ENCODE measurements around the gene DGKH. TPM values are rescaled to one million over a fixed set of nuclear protein-coding genes. Genes with fewer than 3 reads are reported as not detected.

DGKH gene
- total and polyA plus RNA-seq, 9 of the 15 experiments (the other 6 are each of a cell fraction or from before 2014, with no cell fraction given), result 0.38 to 4.4 (median 3.1) TPM

DNA sequence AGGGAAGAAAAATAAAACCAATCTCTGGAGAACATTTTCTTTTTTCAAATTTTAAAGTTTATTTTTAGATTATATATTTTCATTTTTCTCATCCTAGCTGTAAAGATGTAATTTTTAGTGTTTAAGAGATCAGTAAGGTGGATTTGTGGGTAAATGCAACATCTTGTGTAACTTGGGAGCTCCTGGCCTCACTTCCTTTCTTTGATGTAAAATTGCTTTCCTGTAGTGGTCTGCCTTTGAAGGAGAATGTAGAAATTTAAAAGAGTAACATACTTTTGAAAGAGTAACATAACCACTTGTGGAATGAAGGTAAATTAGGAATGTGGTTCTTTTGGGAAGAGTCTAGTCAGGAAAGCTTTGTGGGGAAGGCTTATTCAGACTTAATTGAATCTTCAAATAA, 127.8 kb downstream of the DGKH start:
- no peak overlapping the region for H3K9ac ChIP-seq (ENCODE audit: insufficient read depth in 1 of 2, low read depth in 2 of 2, low read length in 2 of 2)
- H3K9me3 ChIP-seq (replicated peaks; ENCODE audit: control insufficient read depth, insufficient read depth, low read depth, low read length), result no peaks in the 10 kb centered on the region
- no peak overlapping the region for H2AFZ ChIP-seq (ENCODE audit: low read depth, low read length)
- intact Hi-C loops (cut with micrococcal nuclease), result no loop called here
- ATAC-seq (no peak), DNase-seq (ENCODE audit: extremely low read depth in 1 of 4, low spot score in 3 of 4) (no peak), FAIRE-seq (no peak)
- no peaks in the 10 kb centered on the region for H4K20me1 ChIP-seq (replicated peaks; ENCODE audit: control insufficient read depth, insufficient read depth, low read length)
- H3K4me1 ChIP-seq (replicated peaks in 1 of 2; ENCODE audit: control insufficient read depth in 2 of 2, insufficient read depth in 2 of 2, low read length in 2 of 2), result peaks cover 0 to 10% of the 10 kb centered on the region in 2 experiments; a peak in 2 of 5 replicates
- no peak overlapping the region for H3K4me3 ChIP-seq
- CTCF ChIA-PET (ENCODE audit: low intra/inter-chr PET ratio), result no interaction called here
- no peaks in the 10 kb centered on the region for H3K27me3 ChIP-seq (ENCODE audit: control insufficient read depth in 2 of 2, insufficient read depth in 2 of 2, low read length in 2 of 2)
- no peak overlapping the region for H3K27ac ChIP-seq (ENCODE audit: extremely low read depth, low read depth, low read length)
- POLR2A ChIA-PET, result no interaction called here
- no peaks in the 10 kb centered on the region for H3K9me1 ChIP-seq (ENCODE audit: control insufficient read depth, insufficient read depth, low read length)
- H3K36me3 ChIP-seq (ENCODE audit: control insufficient read depth, insufficient read depth, low read length), result peaks cover 2% of the 10 kb centered on the region; the same call in 1 of the 3 replicates
- no peak overlapping the region for H3K4me2 ChIP-seq (ENCODE audit: insufficient read depth, low read length)
- in situ Hi-C loops (cut with MboI), result no loop called here
- BruUV-seq (replicated peaks), result no TSS peak
- no peaks in the 10 kb centered on the region for H3K79me2 ChIP-seq (ENCODE audit: control insufficient read depth, insufficient read depth, low read length)
- TF ChIP-seq KLF13 (tag; IDR thresholded peaks at IDR 0.05; ENCODE audit: borderline replicate concordance, low read depth) (no peak), ZFP30 (CRISPR knock-in tag; IDR thresholded peaks at IDR 0.05; ENCODE audit: borderline replicate concordance) (no peak), DPF2 (IDR thresholded peaks at IDR 0.05) (no peak), ZNF316 (IDR thresholded peaks at IDR 0.05) (no peak), KAT2B (IDR thresholded peaks at IDR 0.05; ENCODE audit: low read depth, low read length) (no peak), CCAR2 (IDR thresholded peaks at IDR 0.05; ENCODE audit: low read depth, low read length) (no peak), RBM39 (optimal IDR thresholded peaks at IDR 0.05; ENCODE audit: low read depth, low read length) (no peak)
- TF ChIP-seq, protein P1, sequence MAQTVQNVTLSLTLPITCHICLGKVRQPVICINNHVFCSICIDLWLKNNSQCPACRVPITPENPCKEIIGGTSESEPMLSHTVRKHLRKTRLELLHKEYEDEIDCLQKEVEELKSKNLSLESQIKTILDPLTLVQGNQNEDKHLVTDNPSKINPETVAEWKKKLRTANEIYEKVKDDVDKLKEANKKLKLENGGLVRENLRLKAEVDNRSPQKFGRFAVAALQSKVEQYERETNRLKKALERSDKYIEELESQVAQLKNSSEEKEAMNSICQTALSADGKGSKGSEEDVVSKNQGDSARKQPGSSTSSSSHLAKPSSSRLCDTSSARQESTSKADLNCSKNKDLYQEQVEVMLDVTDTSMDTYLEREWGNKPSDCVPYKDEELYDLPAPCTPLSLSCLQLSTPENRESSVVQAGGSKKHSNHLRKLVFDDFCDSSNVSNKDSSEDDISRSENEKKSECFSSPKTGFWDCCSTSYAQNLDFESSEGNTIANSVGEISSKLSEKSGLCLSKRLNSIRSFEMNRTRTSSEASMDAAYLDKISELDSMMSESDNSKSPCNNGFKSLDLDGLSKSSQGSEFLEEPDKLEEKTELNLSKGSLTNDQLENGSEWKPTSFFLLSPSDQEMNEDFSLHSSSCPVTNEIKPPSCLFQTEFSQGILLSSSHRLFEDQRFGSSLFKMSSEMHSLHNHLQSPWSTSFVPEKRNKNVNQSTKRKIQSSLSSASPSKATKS (CRISPR knock-in tag; IDR thresholded peaks at IDR 0.05), result no peak
- TF ChIP-seq, protein P2, sequence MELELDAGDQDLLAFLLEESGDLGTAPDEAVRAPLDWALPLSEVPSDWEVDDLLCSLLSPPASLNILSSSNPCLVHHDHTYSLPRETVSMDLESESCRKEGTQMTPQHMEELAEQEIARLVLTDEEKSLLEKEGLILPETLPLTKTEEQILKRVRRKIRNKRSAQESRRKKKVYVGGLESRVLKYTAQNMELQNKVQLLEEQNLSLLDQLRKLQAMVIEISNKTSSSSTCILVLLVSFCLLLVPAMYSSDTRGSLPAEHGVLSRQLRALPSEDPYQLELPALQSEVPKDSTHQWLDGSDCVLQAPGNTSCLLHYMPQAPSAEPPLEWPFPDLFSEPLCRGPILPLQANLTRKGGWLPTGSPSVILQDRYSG (tag; conservative IDR thresholded peaks at IDR 0.05; ENCODE audit: low read depth), result no peak

Data from K562 (cell line).